ENCODE results near the gene NRM.

NRM gene

GRCh38 chr6:30687659-30688431, 2.9 kb downstream of the NRM start:
- no peak for DNase-seq

DNA sequence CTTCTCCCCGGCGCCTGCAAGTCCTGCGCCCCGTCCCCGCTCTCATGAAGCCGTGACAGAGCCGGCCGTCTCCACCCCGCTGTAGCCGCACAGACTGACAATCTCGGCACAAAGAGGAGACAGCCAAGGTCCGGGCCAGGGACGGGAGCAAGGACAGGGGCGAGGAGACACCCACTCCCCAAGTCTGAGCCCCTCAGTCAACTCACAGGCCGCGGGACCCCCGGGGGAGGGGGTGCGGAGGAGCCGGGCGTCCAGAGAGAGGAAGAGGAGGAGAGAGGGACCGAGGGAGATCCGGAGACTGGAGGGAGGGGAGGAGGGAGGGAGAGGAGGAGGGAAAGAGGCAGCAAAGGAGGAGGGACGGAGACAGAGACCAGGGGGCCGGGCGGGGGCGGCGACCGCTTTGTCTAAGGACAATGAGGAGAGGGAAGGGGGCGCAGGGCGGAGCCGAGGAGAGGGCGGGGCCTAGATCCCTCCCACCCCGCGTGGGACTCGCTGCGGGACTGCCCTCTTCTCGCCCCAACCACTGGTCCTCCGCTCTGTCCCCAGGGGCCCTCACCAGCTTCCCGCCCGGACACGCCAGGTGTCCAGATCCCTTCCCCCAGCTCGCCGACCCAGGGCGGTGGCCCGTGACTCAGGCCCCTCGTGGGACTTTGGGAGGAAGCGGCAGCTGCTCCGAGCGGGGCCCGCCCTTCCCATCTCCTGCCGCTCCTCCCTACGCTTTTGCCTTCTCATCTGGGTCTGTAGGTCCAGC, 3.7 kb downstream of the NRM start:
- DNase-seq = peak; percentile 97

DNA sequence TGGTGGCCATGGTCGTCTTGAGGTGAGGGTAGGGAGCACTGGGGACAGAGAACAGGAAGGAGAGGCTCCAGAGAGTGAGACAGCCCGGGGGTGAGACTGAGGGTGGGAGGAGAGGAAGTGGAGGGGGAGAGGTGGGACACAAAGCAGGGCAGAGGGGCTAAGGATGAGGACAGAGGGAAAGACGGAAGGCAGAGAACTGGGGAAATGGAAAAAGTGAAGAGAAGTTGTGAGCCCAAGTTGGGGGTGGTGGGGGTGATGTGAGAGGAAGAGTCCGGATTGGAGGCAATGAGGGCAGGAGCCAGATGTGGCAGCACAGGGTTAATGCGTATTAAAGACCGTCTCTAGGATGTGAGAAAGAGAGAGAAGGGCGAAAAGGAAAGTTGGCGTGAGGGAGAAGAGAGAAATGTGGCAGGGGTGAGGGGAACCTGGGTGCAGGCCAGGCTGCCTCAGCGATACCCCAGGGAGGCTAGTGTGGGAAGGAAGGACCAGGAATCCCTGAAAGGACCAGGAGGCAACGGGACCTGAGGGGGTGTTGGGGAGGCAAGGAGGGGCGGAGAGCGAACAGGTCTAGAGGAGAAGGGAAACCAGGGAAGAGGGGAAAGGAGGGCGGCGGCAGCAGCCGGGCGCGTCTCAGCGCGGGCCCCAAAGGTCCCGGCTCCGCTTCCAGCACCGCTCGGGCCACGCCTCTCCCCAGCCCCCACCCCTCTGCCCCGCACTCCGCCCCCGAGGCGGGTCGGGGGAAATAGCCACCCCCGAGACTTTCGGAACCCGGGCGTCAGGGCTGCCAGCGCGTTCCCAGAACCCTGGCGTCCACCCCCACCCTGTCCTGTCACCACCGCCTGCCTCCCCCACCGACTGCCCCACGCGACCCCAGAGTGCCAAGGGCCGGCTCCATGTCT, 4.5 kb downstream of the NRM start, which contains the start of gene PPP1R18:
PPP1R18 (minus strand) TSS at position 637 of the 899 bp plus-strand sequence; CDS start at position 10, 627 bp downstream.
- peak; percentile 93 for DNase-seq

DNA sequence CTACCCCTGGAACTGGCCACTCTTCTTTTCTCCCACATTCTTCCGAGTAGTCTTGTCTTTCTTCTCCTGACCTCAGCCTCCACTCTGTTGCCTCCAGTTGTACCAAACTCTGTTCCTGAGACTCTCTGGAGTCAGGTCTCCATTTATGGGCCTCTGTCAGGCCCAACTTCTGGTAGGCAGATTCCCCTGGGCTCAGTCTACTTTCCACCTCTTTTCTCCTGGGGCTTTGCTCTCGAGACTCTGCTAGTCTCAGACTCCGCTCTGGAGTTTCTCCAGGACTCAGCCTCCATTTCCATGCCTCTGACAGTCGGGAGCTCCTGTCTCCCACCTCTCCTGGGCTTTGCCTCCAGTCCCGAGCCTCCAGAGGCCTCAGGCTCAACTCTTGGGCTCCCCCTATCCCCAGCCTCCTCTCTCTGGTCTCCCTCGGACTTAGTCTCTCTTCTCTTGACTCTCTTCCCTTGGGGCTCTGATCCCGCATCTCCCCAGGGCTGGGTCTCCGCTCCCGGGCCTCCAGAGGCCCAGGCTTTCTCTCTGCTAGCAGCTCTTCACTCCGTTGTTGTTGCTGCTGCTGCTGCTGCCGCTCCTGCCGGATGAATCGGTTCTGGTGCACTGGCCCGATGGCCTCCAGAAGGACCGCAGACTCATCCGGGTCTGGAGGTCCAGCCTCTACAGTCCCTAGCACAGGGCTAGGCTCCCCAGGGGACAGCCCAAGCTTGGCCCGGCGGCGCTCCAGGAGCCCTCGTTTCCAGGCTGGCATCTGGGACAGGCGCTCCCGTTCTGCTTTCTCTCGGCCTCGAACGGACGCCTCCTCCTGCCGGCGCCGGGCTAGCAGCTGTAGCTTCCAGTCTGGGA, 5.4 kb downstream of the NRM start:
- DNase-seq = peak; percentile 40

DNA sequence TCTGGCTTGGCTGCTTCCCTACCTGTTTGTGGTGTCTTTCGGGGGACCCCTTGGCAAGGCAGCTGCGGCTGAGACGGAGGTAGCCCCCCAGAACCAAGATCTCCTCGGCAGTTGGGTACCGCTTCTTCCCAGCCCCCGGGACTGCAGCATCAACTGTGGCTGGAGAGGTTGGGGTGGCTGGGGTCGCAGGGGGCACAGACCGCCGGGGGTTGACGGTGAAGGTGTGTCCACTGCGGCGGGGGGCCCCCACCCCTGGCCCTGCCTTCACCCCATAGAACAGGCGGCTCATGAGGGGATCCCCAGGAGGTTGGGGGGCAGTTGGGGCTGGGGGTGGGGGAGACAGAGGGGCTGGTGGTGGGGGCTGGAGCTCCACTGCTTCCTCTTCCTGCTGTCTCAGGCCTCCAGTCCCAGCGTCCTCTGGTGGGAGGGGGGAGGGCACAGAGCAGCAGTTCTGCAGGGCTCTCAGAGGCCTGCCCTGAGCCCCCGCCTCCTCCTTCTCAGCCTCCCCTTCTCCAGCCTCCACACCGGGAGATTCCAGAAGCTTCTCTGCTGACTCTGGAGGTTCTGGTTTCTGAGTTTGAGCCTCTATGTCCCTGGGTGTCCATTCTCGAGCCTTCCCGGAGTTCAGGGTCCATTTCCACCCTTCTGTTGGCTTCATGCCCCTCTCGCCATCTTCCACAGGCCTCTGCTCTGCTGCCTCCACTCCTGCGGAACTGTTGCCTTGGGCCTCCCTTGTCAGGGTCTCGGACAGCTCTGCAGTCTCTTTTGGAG, 6.2 kb downstream of the NRM start:
- peak; percentile 78 for DNase-seq

DNA sequence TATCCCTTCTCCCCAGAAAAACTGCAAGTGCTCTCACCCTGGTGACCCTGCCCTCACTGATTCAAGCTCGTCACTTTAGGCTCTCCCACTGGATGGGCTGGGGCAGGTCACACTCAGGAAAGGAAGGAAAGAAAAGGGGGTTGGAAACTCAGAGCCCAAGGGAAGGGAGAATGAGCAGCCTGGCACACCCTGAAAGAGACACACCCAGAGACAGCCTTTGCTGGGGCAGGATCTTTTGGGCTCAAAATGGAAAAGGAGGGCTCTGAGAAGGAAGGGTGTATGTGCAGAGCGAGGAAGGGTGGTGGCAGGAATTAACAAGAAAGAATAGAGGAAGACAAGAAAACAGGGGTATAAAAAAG, 6.8 kb downstream of the NRM start:
- DNase-seq = no peak

GRCh38 chr6:30683183-30683979, 7.4 kb downstream of the NRM start:
- DNase-seq = no peak

- peak; percentile 89 for DNase-seq
These were observed 8.4 kb downstream of the NRM start for GRCh38 chr6:30682143-30683117.

DNA sequence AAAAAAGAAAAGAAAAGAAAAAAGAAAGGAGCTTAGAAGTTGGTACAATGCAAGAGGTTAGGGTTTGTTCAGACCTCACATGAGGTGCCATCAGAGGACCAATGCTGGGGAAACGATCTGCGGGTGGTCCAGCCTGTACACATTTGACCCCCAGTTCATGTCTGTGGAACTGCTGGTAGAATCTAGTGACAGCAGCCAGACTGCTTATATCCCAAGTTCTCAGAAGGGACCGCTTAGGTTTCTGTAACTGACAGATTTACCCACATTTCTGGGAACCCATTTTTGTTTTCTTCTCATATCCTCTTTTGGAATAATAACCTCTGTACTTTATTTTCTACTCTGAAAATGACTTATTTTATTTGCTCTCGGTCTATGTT, 9.0 kb downstream of the NRM start:
- DNase-seq = peak; percentile 16

- no peak for DNase-seq
These were observed 10.8 kb downstream of the NRM start for GRCh38 chr6:30679765-30680535.

DNA sequence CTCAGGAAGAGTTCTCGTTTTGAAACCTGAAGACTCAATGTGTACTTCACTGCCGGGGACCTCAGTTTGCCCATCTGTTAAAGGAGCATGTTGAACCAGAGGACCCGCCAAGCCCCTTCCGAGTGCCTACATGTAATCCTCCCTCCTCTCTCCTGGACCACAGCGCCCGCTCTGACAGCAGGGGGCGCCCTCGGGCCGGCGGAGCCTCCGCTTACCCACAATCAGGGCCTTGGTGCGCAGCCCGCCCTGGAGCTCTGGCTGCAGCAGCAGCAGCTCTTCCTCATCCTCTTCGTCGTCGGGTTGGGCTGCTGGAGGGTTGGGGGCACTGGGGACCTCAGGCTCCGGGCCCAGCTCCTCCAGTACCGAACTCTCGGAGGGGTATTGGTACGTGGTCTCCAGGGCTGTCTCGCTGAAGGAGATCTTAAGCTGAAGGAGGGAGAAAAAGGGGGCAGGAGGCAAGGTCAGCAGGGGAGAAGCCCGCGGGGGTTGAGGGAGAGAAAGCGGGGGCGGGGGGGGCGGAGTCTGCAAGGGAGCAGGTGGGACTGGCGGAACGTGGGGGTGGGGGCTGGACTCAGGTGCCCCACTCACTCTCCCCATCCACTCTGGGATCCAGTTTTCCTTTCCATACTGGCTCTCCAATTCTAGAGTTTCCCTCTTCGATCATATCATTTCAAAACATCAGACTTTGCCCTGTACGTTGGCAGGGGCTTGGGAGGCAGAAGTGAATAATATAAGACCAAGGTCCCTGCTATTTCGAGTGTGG, 11.6 kb downstream of the NRM start:
- peak; percentile 92 for DNase-seq

DNA sequence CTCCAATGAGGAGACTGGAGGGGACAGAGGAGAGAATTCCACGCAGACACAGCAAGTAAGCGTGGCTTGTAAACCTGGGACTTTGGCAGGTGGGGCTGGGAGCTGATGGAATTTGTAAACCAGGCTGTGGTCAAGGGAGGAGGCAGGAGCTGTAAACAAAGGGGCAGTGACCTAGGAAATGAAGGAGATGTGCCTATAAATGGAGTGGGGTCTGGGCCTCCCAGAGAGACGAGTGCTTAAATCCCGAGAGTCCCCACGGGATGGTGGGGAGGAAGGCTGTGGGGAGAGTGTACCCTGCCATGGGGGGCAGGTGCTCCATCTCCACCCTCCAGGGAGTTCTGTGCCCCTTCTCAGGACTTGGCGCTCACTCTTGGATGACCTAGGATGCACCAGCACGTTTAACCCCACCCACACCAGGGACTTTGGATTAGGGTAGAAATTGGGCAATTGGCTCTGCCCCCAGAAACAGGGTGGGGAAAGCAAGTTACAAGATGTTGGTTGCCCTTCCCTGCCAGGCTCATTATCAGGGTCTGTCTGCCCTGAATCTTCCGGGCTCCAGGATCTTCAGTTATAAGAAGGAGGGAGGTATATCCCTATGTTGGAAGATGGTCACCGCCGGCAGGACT, 14.0 kb downstream of the NRM start:
- DNase-seq = no peak

DNA sequence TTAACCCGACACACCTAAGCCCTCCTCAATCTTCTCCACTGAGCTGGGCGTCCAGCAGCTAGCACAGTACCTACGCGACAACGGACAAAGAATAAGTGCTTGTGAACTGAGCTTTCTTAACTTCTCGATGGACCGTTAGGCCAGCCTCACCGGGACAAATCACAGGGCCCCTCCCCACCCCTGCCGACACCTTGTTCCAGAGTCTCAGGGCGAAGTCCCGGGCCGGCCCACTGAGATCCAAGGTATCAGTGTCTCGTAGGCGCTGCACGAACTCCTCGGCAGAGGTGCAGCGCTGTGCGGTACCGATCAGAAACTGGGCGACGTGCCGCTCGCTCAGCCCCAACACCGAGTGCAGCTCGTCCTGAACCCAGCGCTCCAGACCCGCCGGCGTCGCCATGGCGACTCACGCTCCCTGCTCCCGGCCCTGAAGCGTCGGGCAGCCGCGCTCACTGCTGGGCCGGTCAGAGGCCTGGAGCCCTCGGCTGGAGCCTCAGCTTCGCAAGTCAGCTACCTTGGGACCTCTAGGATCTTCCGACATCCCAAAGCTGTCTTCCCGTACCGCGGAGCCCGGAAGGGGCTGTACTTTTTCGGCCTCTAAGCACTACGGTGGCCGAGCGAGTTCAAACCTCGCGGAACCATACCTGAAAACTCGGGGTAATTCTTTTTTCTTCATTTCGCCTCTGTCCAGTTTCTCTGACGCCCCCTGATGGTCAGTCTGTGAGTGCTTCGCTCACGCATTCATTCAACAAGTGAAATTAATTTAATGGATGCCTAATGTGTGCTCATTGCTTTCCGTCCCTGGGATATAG, 18.1 kb downstream of the NRM start, which contains the start of gene DHX16:
DHX16 (minus strand) TSS at position 562 of the 809 bp plus-strand sequence; CDS start at position 397, 165 bp downstream.
- DNase-seq = peak; percentile 94

DNA sequence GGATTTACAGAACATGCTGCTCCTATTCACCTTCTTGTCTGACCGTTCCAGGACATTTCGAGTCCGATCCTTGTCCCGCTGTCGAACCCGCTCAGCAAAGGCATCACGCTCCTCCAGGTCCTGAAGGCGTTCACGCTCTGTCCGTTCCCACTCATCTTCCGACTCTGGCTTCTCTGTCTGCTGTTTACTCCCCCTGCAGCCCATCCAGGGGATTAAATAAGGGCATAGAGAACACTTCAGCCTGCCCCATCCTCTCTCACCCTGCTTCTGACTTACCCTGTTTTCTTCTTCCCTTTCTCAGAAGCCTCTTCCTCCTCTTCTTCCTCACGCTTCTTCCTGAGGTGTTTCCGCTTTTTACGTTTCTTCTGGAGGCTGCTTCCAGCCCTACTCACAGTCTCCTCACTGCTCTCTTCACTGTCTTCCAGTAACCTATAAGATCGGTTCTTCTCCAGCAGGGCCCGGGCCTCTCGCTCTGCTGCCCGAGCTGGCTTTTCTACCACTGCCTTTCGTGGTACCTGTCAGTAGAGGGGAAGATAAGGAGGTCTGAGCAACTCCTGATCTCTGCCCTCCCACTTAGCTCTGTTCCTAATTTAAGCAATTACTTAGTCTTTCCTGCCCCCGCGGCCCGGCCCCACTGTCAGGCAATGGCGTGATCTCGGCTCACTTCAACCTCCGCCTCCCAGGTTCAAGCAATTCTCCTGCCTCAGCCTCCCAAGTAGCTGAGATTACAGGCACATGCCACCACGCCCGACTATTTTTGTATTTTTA, 19.8 kb downstream of the NRM start:
- DNase-seq = no peak

- DNase-seq = peak; percentile 63
These were observed 24.5 kb downstream of the NRM start for GRCh38 chr6:30666300-30666699.
